Right lobe of liver (tissue), 4 donors: Measurements from ENCODE around the gene VARS2.

ENCODE experiments used
- CTCF ChIP-seq, 4 donors: fragments of 200-600 bp in 3 of 4; fragments of 450-650 bp in 1 of 4; IDR thresholded peaks; one replicate each; pipeline versions ENCODE4 v1.5.1 to v1.8.0; 2016 to 2022; ENCODE audit warnings: antibody characterized with exemption in 4 of 4, mild to moderate bottlenecking in 2 of 4
- POLR2A ChIP-seq: fragments of 450-650 bp; IDR thresholded peaks from one replicate; pipeline ENCODE4 v1.6.1; 2017; ENCODE audit warnings: antibody characterized with exemption, mild to moderate bottlenecking
- donor health status: DM: no; HTN: no; CAD: no.
- donor health status: DM: no; HTN: no; CAD: no.
- donor health status: DM: no; HTN: yes; CAD: no.

GRCh38 chr6:30917041-30917440 lies 3.0 kb downstream of the VARS2 start:
- no peak for TF ChIP-seq POLR2A
- no peak for TF ChIP-seq CTCF (IDR thresholded peaks at IDR 0.05)
